ENCODE results near the gene POFUT2. TPM values are rescaled to one million over a fixed set of nuclear protein-coding genes. Genes with fewer than 3 reads are reported as not detected.

The POFUT2 gene
- total RNA-seq, 2 experiments from 2014 or later: 17.0 to 20.5 TPM

GRCh38 chr21:45228656-45229240, 58.9 kb downstream of the POFUT2 start:
- H4K20me1 ChIP-seq (ENCODE audit: insufficient read depth, low read length): no peaks in the 10 kb centered on the region
- H3K9me3 ChIP-seq (ENCODE audit: low read length): no peaks in the 10 kb centered on the region
- BruUV-seq (replicated peaks): no TSS peak
- no peaks in the 10 kb centered on the region for H3K36me3 ChIP-seq (ENCODE audit: insufficient read depth, low read length)
- no peak overlapping the region for H2AFZ ChIP-seq (ENCODE audit: low read length)
- ChIA-PET POLR2A (no interaction called here), CTCF (ENCODE audit: unreplicated experiment) (no interaction called here)
- no peaks in the 10 kb centered on the region for H3K79me2 ChIP-seq (ENCODE audit: insufficient read depth, low read depth, low read length)
- intact Hi-C loops (cut with micrococcal nuclease; ENCODE audit: unreplicated experiment): loop anchor here (5.0 kb wide), 1 partner anchor 76 kb away; no protein-coding TSS in a partner anchor
- no peak for TF ChIP-seq EZH2phosphoT487 (IDR thresholded peaks at IDR 0.05; ENCODE audit: borderline replicate concordance, low read depth, low read length)
- TF ChIP-seq, protein P1, sequence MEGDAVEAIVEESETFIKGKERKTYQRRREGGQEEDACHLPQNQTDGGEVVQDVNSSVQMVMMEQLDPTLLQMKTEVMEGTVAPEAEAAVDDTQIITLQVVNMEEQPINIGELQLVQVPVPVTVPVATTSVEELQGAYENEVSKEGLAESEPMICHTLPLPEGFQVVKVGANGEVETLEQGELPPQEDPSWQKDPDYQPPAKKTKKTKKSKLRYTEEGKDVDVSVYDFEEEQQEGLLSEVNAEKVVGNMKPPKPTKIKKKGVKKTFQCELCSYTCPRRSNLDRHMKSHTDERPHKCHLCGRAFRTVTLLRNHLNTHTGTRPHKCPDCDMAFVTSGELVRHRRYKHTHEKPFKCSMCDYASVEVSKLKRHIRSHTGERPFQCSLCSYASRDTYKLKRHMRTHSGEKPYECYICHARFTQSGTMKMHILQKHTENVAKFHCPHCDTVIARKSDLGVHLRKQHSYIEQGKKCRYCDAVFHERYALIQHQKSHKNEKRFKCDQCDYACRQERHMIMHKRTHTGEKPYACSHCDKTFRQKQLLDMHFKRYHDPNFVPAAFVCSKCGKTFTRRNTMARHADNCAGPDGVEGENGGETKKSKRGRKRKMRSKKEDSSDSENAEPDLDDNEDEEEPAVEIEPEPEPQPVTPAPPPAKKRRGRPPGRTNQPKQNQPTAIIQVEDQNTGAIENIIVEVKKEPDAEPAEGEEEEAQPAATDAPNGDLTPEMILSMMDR (conservative IDR thresholded peaks at IDR 0.05; ENCODE audit: low read length): no peak
- H3K4me2 ChIP-seq (ENCODE audit: low read length): no peak overlapping the region
- no peak for DNase-seq (ENCODE audit: low spot score)
- no peak overlapping the region for H3K4me3 ChIP-seq (ENCODE audit: low read depth, low read length, poor library complexity, severe bottlenecking)
- no peaks in the 10 kb centered on the region for H3K4me1 ChIP-seq (ENCODE audit: insufficient read depth, low read length, poor library complexity, severe bottlenecking)
- no peak overlapping the region for H3K27ac ChIP-seq (ENCODE audit: low read depth, low read length, poor library complexity, severe bottlenecking)
- H3K9me2 ChIP-seq (ENCODE audit: insufficient read depth, low read length): no peaks in the 10 kb centered on the region

DNA sequence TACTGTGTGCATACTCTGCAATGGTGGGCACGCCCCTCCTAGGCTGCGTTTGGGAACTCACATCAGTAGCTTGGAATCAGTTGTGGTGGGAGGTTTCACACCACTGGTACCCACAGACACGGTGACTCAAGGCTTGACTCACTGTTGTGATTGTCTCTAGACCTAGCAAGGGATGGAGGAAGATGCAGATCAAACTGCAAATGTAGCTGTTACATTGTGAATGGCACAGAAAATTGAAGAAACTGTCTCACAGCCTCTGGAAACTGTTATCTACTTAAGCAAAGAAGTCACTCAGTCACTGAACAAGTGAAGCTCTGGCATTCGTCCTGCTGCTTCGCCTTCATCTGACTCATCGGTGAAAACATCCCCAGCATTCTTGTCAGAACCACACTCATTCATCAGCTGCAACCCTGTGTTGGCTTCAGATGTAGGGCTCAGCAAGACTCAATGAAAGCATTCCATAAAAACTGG, 59.5 kb downstream of the POFUT2 start:
- no peaks in the 10 kb centered on the region for H3K36me3 ChIP-seq (ENCODE audit: insufficient read depth, low read length)
- TF ChIP-seq EZH2phosphoT487 (IDR thresholded peaks at IDR 0.05; ENCODE audit: borderline replicate concordance, low read depth, low read length): no peak
- TF ChIP-seq, protein P1 (conservative IDR thresholded peaks at IDR 0.05; ENCODE audit: low read length): no peak
- H3K9me2 ChIP-seq (ENCODE audit: insufficient read depth, low read length): no peaks in the 10 kb centered on the region
- ChIA-PET POLR2A (no interaction called here), CTCF (ENCODE audit: unreplicated experiment) (no interaction called here)
- no peak overlapping the region for H3K4me3 ChIP-seq (ENCODE audit: low read depth, low read length, poor library complexity, severe bottlenecking)
- no peak overlapping the region for H3K27ac ChIP-seq (ENCODE audit: low read depth, low read length, poor library complexity, severe bottlenecking)
- H3K4me2 ChIP-seq (ENCODE audit: low read length): no peak overlapping the region
- no TSS peak for BruUV-seq (replicated peaks)
- intact Hi-C loops (cut with micrococcal nuclease; ENCODE audit: unreplicated experiment): loop anchor here (5.0 kb wide), 1 partner anchor 76 kb away; no protein-coding TSS in a partner anchor
- no peaks in the 10 kb centered on the region for H4K20me1 ChIP-seq (ENCODE audit: insufficient read depth, low read length)
- no peaks in the 10 kb centered on the region for H3K9me3 ChIP-seq (ENCODE audit: low read length)
- H2AFZ ChIP-seq (ENCODE audit: low read length): no peak overlapping the region
- no peaks in the 10 kb centered on the region for H3K79me2 ChIP-seq (ENCODE audit: insufficient read depth, low read depth, low read length)
- DNase-seq (ENCODE audit: low spot score): no peak
- H3K4me1 ChIP-seq (ENCODE audit: insufficient read depth, low read length, poor library complexity, severe bottlenecking): no peaks in the 10 kb centered on the region

DNA sequence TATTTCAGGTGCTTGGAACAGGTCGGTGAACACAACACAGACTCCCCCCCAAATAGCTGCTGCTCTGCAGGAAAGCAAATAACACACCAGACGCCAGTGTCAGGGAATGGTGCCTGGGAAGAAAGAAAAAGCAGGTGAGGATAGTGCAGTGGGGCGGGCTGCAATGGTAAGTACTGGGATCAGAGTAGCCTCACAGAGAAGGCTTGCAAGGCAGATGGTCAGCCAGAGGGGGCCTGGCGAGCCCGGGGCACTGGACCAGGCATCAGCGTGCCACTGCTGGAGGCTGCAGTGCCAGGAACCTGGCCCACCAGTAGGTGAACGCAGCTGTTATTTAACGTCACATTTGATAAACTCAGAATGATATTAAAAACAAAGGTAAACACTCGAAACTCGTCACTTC, 60.0 kb downstream of the POFUT2 start:
- Histone ChIP-seq H3K4me2 (ENCODE audit: low read length) (no peak overlapping the region), H3K27ac (ENCODE audit: low read depth, low read length, poor library complexity, severe bottlenecking) (no peak overlapping the region), H3K9me3 (ENCODE audit: low read length) (no peaks in the 10 kb centered on the region), H3K36me3 (ENCODE audit: insufficient read depth, low read length) (no peaks in the 10 kb centered on the region), H3K9me2 (ENCODE audit: insufficient read depth, low read length) (no peaks in the 10 kb centered on the region), H3K79me2 (ENCODE audit: insufficient read depth, low read depth, low read length) (no peaks in the 10 kb centered on the region), H4K20me1 (ENCODE audit: insufficient read depth, low read length) (no peaks in the 10 kb centered on the region), H3K4me3 (ENCODE audit: low read depth, low read length, poor library complexity, severe bottlenecking) (no peak overlapping the region), H3K4me1 (ENCODE audit: insufficient read depth, low read length, poor library complexity, severe bottlenecking) (no peaks in the 10 kb centered on the region), H2AFZ (ENCODE audit: low read length) (no peak overlapping the region)
- BruUV-seq (replicated peaks): no TSS peak
- POLR2A ChIA-PET: no interaction called here
- no peak for TF ChIP-seq EZH2phosphoT487 (IDR thresholded peaks at IDR 0.05; ENCODE audit: borderline replicate concordance, low read depth, low read length)
- TF ChIP-seq, protein P1 (conservative IDR thresholded peaks at IDR 0.05; ENCODE audit: low read length): no peak
- CTCF ChIA-PET (ENCODE audit: unreplicated experiment): no interaction called here
- DNase-seq (ENCODE audit: low spot score): no peak
- intact Hi-C loops (cut with micrococcal nuclease; ENCODE audit: unreplicated experiment): loop anchor here (5.0 kb wide), 1 partner anchor 75 kb away; no protein-coding TSS in a partner anchor
